ENCODE results near the gene CHRNA5. TPM values are rescaled to one million over a fixed set of nuclear protein-coding genes. Genes with fewer than 3 reads are reported as not detected.
A peak's percentile ranks its signal among the peaks of the same experiment; 100 is the strongest.

Gene CHRNA5
- total RNA-seq, 1 experiment from 2014 or later, result 4.6 TPM

- no peaks in the 10 kb centered on the region for H3K36me3 ChIP-seq
- peaks cover 4% of the 10 kb centered on the region; the same call in 1 of the 2 replicates for H3K27me3 ChIP-seq (replicated peaks)
- peak in 1 of 2 experiments; percentile 12 for DNase-seq (ENCODE audit: low read depth in 1 of 2, low spot score in 2 of 2)
- H3K4me3 ChIP-seq, result no peak overlapping the region
- no peak overlapping the region for H3K27ac ChIP-seq
- 0 out of 2 replicates have a peak, but pooled peaks cover 4% of the 10 kb centered on the region for H3K9me3 ChIP-seq (replicated peaks)
- H3K4me1 ChIP-seq (replicated peaks), result no peaks in the 10 kb centered on the region
These were observed 63.9 kb downstream of the CHRNA5 start for GRCh38 chr15:78629031-78629715.

GRCh38 chr15:78629716-78630065, 64.4 kb downstream of the CHRNA5 start:
- H3K4me3 ChIP-seq, result no peak overlapping the region
- no peaks in the 10 kb centered on the region for H3K4me1 ChIP-seq (replicated peaks)
- H3K27ac ChIP-seq, result no peak overlapping the region
- H3K36me3 ChIP-seq, result no peaks in the 10 kb centered on the region
- DNase-seq (ENCODE audit: low read depth in 1 of 2, low spot score in 2 of 2), result peak in 1 of 2 experiments; percentile 34
- H3K9me3 ChIP-seq (replicated peaks), result 0 out of 2 replicates have a peak, but pooled peaks cover 4% of the 10 kb centered on the region
- peaks cover 4% of the 10 kb centered on the region; the same call in 1 of the 2 replicates for H3K27me3 ChIP-seq (replicated peaks)

GRCh38 chr15:78630886-78631633, 65.7 kb downstream of the CHRNA5 start:
- Histone ChIP-seq H3K9me3 (replicated peaks) (0 out of 2 replicates have a peak, but pooled peaks cover 4% of the 10 kb centered on the region), H3K36me3 (no peaks in the 10 kb centered on the region), H3K27me3 (replicated peaks) (no peaks in the 10 kb centered on the region), H3K4me3 (no peak overlapping the region), H3K27ac (no peak overlapping the region), H3K4me1 (replicated peaks) (no peaks in the 10 kb centered on the region)
- DNase-seq (ENCODE audit: low read depth in 1 of 2, low spot score in 2 of 2), result no peak

GRCh38 chr15:78633348-78633747, 68.0 kb downstream of the CHRNA5 start:
- no peak overlapping the region for H3K27ac ChIP-seq
- no peak for DNase-seq (ENCODE audit: low read depth in 1 of 2, low spot score in 2 of 2)
- 0 out of 2 replicates have a peak, but pooled peaks cover 4% of the 10 kb centered on the region for H3K9me3 ChIP-seq (replicated peaks)
- H3K4me3 ChIP-seq, result no peak overlapping the region
- H3K4me1 ChIP-seq (replicated peaks), result no peaks in the 10 kb centered on the region
- H3K27me3 ChIP-seq (replicated peaks), result no peaks in the 10 kb centered on the region
- H3K36me3 ChIP-seq, result no peaks in the 10 kb centered on the region

- no peak overlapping the region for H3K4me3 ChIP-seq
- no peak for DNase-seq (ENCODE audit: low read depth in 1 of 2, low spot score in 2 of 2)
- no peaks in the 10 kb centered on the region for H3K4me1 ChIP-seq (replicated peaks)
- no peaks in the 10 kb centered on the region for H3K36me3 ChIP-seq
- 0 out of 2 replicates have a peak, but pooled peaks cover 4% of the 10 kb centered on the region for H3K9me3 ChIP-seq (replicated peaks)
- H3K27ac ChIP-seq, result no peak overlapping the region
- H3K27me3 ChIP-seq (replicated peaks), result no peaks in the 10 kb centered on the region
These were observed 69.2 kb downstream of the CHRNA5 start for GRCh38 chr15:78634210-78635145.

- H3K4me1 ChIP-seq (replicated peaks), result no peaks in the 10 kb centered on the region
- H3K36me3 ChIP-seq, result no peaks in the 10 kb centered on the region
- DNase-seq (ENCODE audit: low read depth in 1 of 2, low spot score in 2 of 2), result no peak
- H3K9me3 ChIP-seq (replicated peaks), result 0 out of 2 replicates have a peak, but pooled peaks cover 4% of the 10 kb centered on the region
- peaks cover 2% of the 10 kb centered on the region; the same call in 1 of the 2 replicates for H3K27me3 ChIP-seq (replicated peaks)
- H3K4me3 ChIP-seq, result no peak overlapping the region
- no peak overlapping the region for H3K27ac ChIP-seq
These were observed 70.0 kb downstream of the CHRNA5 start for GRCh38 chr15:78635346-78635745.

GRCh38 chr15:78636378-78636859, 71.1 kb downstream of the CHRNA5 start:
- DNase-seq (ENCODE audit: low read depth in 1 of 2, low spot score in 2 of 2), result no peak
- no peaks in the 10 kb centered on the region for H3K36me3 ChIP-seq

GRCh38 chr15:78637776-78638435, 72.6 kb downstream of the CHRNA5 start:
- Histone ChIP-seq H3K27ac (no peak overlapping the region), H3K4me3 (no peak overlapping the region), H3K27me3 (replicated peaks) (peaks cover 11% of the 10 kb centered on the region), H3K4me1 (replicated peaks) (0 out of 2 replicates have a peak, but pooled peaks cover 5% of the 10 kb centered on the region), H3K36me3 (no peaks in the 10 kb centered on the region), H3K9me3 (replicated peaks) (0 out of 2 replicates have a peak, but pooled peaks cover 4% of the 10 kb centered on the region)
- DNase-seq (ENCODE audit: low read depth in 1 of 2, low spot score in 2 of 2), result no peak

More at GRCh38 chr15:78636378-78636859, 71.1 kb downstream of the CHRNA5 start:
- Histone ChIP-seq H3K27ac (no peak overlapping the region), H3K4me1 (replicated peaks) (0 out of 2 replicates have a peak, but pooled peaks cover 5% of the 10 kb centered on the region), H3K27me3 (replicated peaks) (peaks cover 11% of the 10 kb centered on the region), H3K4me3 (no peak overlapping the region), H3K9me3 (replicated peaks) (0 out of 2 replicates have a peak, but pooled peaks cover 4% of the 10 kb centered on the region)

GRCh38 chr15:78638658-78639314, 73.5 kb downstream of the CHRNA5 start:
- Histone ChIP-seq H3K27me3 (replicated peaks) (peaks cover 11% of the 10 kb centered on the region), H3K4me1 (replicated peaks) (0 out of 2 replicates have a peak, but pooled peaks cover 5% of the 10 kb centered on the region), H3K4me3 (no peak overlapping the region), H3K9me3 (replicated peaks) (no peaks in the 10 kb centered on the region), H3K36me3 (no peaks in the 10 kb centered on the region), H3K27ac (no peak overlapping the region)
- peak; percentile 34 to 61 for DNase-seq (ENCODE audit: low read depth in 1 of 2, low spot score in 2 of 2)

GRCh38 chr15:78640527-78641101, 75.3 kb downstream of the CHRNA5 start:
- Histone ChIP-seq H3K27me3 (replicated peaks) (peaks cover 11% of the 10 kb centered on the region), H3K36me3 (no peaks in the 10 kb centered on the region), H3K9me3 (replicated peaks) (no peaks in the 10 kb centered on the region), H3K4me3 (no peak overlapping the region), H3K27ac (no peak overlapping the region), H3K4me1 (replicated peaks) (0 out of 2 replicates have a peak, but pooled peaks cover 5% of the 10 kb centered on the region)
- DNase-seq (ENCODE audit: low read depth in 1 of 2, low spot score in 2 of 2), result no peak

GRCh38 chr15:78641102-78641748, 75.9 kb downstream of the CHRNA5 start, which contains the start of gene CHRNB4:
Gene CHRNB4, minus strand, starts transcription at chr15:78641210. Its CDS starts 77 bp downstream, at chr15:78641133.
- H3K27me3 ChIP-seq (replicated peaks), result peaks cover 11% of the 10 kb centered on the region
- H3K4me1 ChIP-seq (replicated peaks), result 0 out of 2 replicates have a peak, but pooled peaks cover 5% of the 10 kb centered on the region
- H3K27ac ChIP-seq, result no peak within 1 kb of the TSS
- DNase-seq (ENCODE audit: low read depth in 1 of 2, low spot score in 2 of 2), result no peak
- no peaks in the 10 kb centered on the region for H3K9me3 ChIP-seq (replicated peaks)
- no peak within 1 kb of the TSS for H3K4me3 ChIP-seq
- no peaks in the 10 kb centered on the region for H3K36me3 ChIP-seq

Measured in SJSA1 (cell line).